ENCODE data around the gene DLG5. TPM values are rescaled to one million over a fixed set of nuclear protein-coding genes. Genes with fewer than 3 reads are reported as not detected.
A peak's percentile ranks its signal among the peaks of the same experiment; 100 is the strongest.

DLG5 gene
- total RNA-seq, 1 experiment from 2014 or later: 69.7 TPM

- no peak for TF ChIP-seq CTCF (IDR thresholded peaks at IDR 0.05; ENCODE audit: insufficient read depth in 1 of 2, low read depth in 1 of 2, low read length in 1 of 2, severe bottlenecking in 1 of 2, unreplicated experiment in 1 of 2)
- Mint-ChIP-seq H3K9me3 (ENCODE audit: unreplicated experiment) (no peaks in the 10 kb centered on the region), H3K27ac (ENCODE audit: unreplicated experiment) (no peak overlapping the region), H3K36me3 (ENCODE audit: insufficient read depth, unreplicated experiment) (peaks cover 60% of the 10 kb centered on the region), H3K4me1 (ENCODE audit: low read depth, unreplicated experiment) (peaks cover 42% of the 10 kb centered on the region), H3K4me3 (ENCODE audit: unreplicated experiment) (no peak overlapping the region), H3K27me3 (ENCODE audit: insufficient read depth, unreplicated experiment) (no peaks in the 10 kb centered on the region)
- Histone ChIP-seq H3K9me3 (no peaks in the 10 kb centered on the region), H3K4me1 (peaks cover 31% of the 10 kb centered on the region), H3K27me3 (replicated peaks; ENCODE audit: control insufficient read depth, insufficient read depth, low read length) (no peaks in the 10 kb centered on the region), H3K4me3 (ENCODE audit: low read depth, low read length) (no peak overlapping the region), H3K36me3 (ENCODE audit: control insufficient read depth, insufficient read depth, low read length) (peaks cover 8% of the 10 kb centered on the region)
- no TSS peak for BruUV-seq (replicated peaks)
- no peak for DNase-seq
- ChIA-PET CTCF (no interaction called here), POLR2A (interaction anchor here (0.5 kb wide), 1 partner anchor 60 kb away, joined by 4 read pairs; no protein-coding TSS in a partner anchor)
- intact Hi-C loops (cut with micrococcal nuclease; ENCODE audit: unreplicated experiment): loop anchor here (5.0 kb wide), 2 partner anchors 62 to 157 kb away; no protein-coding TSS in a partner anchor
These were observed 81.1 kb downstream of the DLG5 start for GRCh38 chr10:77845451-77845850.

- intact Hi-C loops (cut with micrococcal nuclease; ENCODE audit: unreplicated experiment): loop anchor here (5.0 kb wide), 2 partner anchors 62 to 157 kb away; no protein-coding TSS in a partner anchor
- H3K9me3 Mint-ChIP-seq (ENCODE audit: unreplicated experiment): no peaks in the 10 kb centered on the region
- Histone ChIP-seq H3K36me3 (ENCODE audit: control insufficient read depth, insufficient read depth, low read length) (peaks cover 8% of the 10 kb centered on the region), H3K4me3 (ENCODE audit: low read depth, low read length) (no peak overlapping the region), H3K9me3 (no peaks in the 10 kb centered on the region), H3K4me1 (peaks cover 29% of the 10 kb centered on the region), H3K27me3 (replicated peaks; ENCODE audit: control insufficient read depth, insufficient read depth, low read length) (no peaks in the 10 kb centered on the region)
- H3K27ac Mint-ChIP-seq (ENCODE audit: unreplicated experiment): peak overlapping the region; percentile 56
- no peak for TF ChIP-seq CTCF (IDR thresholded peaks at IDR 0.05; ENCODE audit: insufficient read depth in 1 of 2, low read depth in 1 of 2, low read length in 1 of 2, severe bottlenecking in 1 of 2, unreplicated experiment in 1 of 2)
- DNase-seq: no peak
- H3K27me3 Mint-ChIP-seq (ENCODE audit: insufficient read depth, unreplicated experiment): no peaks in the 10 kb centered on the region
- H3K4me3 Mint-ChIP-seq (ENCODE audit: unreplicated experiment): no peak overlapping the region
- POLR2A ChIA-PET: interaction anchor here (0.5 kb wide), 1 partner anchor 60 kb away, joined by 4 read pairs; no protein-coding TSS in a partner anchor
- no TSS peak for BruUV-seq (replicated peaks)
- CTCF ChIA-PET: no interaction called here
- H3K36me3 Mint-ChIP-seq (ENCODE audit: insufficient read depth, unreplicated experiment): peaks cover 61% of the 10 kb centered on the region
- H3K4me1 Mint-ChIP-seq (ENCODE audit: low read depth, unreplicated experiment): peaks cover 36% of the 10 kb centered on the region
These were observed 81.7 kb downstream of the DLG5 start for GRCh38 chr10:77844713-77845445.

DNA sequence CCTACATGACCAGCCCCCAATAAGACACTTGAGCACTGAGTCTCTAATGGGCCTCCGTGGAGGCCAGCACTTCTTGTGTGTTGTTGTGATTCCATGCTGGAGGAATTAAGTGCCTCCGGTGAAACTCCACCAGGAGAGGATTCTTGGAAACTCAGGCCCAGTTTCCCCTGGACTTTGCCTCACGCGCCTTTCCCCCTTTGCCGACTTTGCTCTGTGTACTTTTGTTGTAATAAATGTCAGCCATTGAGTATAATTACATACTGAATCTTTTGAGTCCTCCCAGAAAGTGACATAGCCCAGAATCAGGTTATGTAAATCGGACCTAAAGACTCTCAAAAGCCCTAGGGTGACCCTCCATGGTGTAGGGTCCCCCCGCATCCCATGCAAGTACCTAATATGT, 82.4 kb downstream of the DLG5 start:
- Histone ChIP-seq H3K4me1 (peaks cover 22% of the 10 kb centered on the region), H3K27me3 (replicated peaks; ENCODE audit: control insufficient read depth, insufficient read depth, low read length) (no peaks in the 10 kb centered on the region), H3K9me3 (no peaks in the 10 kb centered on the region), H3K4me3 (ENCODE audit: low read depth, low read length) (no peak overlapping the region), H3K36me3 (ENCODE audit: control insufficient read depth, insufficient read depth, low read length) (peaks cover 8% of the 10 kb centered on the region)
- H3K9me3 Mint-ChIP-seq (ENCODE audit: unreplicated experiment): no peaks in the 10 kb centered on the region
- POLR2A ChIA-PET: no interaction called here
- peak overlapping the region; percentile 56 for H3K27ac Mint-ChIP-seq (ENCODE audit: unreplicated experiment)
- peaks cover 67% of the 10 kb centered on the region for H3K36me3 Mint-ChIP-seq (ENCODE audit: insufficient read depth, unreplicated experiment)
- TF ChIP-seq CTCF (IDR thresholded peaks at IDR 0.05; ENCODE audit: insufficient read depth in 1 of 2, low read depth in 1 of 2, low read length in 1 of 2, severe bottlenecking in 1 of 2, unreplicated experiment in 1 of 2): no peak
- peaks cover 29% of the 10 kb centered on the region for H3K4me1 Mint-ChIP-seq (ENCODE audit: low read depth, unreplicated experiment)
- no peak for DNase-seq
- no peaks in the 10 kb centered on the region for H3K27me3 Mint-ChIP-seq (ENCODE audit: insufficient read depth, unreplicated experiment)
- CTCF ChIA-PET: no interaction called here
- no peak overlapping the region for H3K4me3 Mint-ChIP-seq (ENCODE audit: unreplicated experiment)
- intact Hi-C loops (cut with micrococcal nuclease; ENCODE audit: unreplicated experiment): no loop called here
- BruUV-seq (replicated peaks): no TSS peak

Data from Caco-2 (cell line).